Progenitor cell of endocrine pancreas (in vitro differentiated cells): ENCODE data around the gene TET2. TPM values are rescaled to one million over a fixed set of nuclear protein-coding genes. Genes with fewer than 3 reads are reported as not detected.

Experiments used
- DNase-seq: peaks from one replicate; pipeline ENCODE4 v3.0.0; 2021; ENCODE audit warnings: low spot score; ENCODE audit not compliant: unreplicated experiment
- H3K27ac Mint-ChIP-seq: 2 replicates; pipeline ENCODE4 v1.8.0; 2021; ENCODE audit warnings: mild to moderate bottlenecking, moderate library complexity, mixed read lengths
- H3K27me3 Mint-ChIP-seq: 2 replicates; pipeline ENCODE4 v1.8.0; 2021; ENCODE audit warnings: mixed read lengths
- H3K36me3 Mint-ChIP-seq: 2 replicates; pipeline ENCODE4 v1.8.0; 2022; ENCODE audit warnings: mixed read lengths; ENCODE audit not compliant: insufficient read depth
- H3K4me1 Mint-ChIP-seq: 2 replicates; pipeline ENCODE4 v1.8.0; 2021; ENCODE audit warnings: low read depth, mixed read lengths
- H3K4me3 Mint-ChIP-seq: 2 replicates; pipeline ENCODE4 v1.8.0; 2021; ENCODE audit warnings: low read depth, mild to moderate bottlenecking, moderate library complexity, mixed read lengths
- H3K9me3 Mint-ChIP-seq: 2 replicates; pipeline ENCODE4 v1.8.0; 2021; ENCODE audit warnings: low read depth, mixed read lengths
- CTCF ChIP-seq: fragments of 200-600 bp; sonication (generic); IDR thresholded peaks from one replicate; pipeline ENCODE4 v1.5.0; 2021; ENCODE audit warnings: antibody characterized with exemption, mild to moderate bottlenecking; ENCODE audit not compliant: unreplicated experiment
- total RNA-seq: library from RNA; stranded (reverse); gene quantifications from 2 replicates; pipeline ENCODE4 v1.2.1, GENCODE V29; 2021

Gene TET2
- total RNA-seq, 1 donor from 2014 or later = 37.2 TPM

DNA sequence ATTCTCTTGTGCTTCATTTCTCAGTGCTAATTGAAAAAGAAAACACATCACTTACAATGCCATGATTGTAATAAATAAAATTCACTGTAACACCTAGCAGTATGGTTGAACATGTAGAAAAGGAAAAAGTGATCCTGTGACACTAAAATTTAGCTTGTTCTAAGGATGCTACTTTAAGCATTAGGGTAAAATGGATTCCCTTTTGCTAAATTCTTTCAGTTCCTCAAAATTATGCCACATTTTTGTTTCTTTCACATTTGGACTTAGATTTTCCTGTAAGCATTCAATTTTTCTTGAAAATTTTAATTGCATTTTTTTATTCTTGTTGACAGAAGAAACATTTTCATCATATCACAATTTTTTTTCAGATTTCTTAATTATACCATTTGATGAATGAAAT is 19.4 kb downstream of the TET2 start:
- no peaks in the 10 kb centered on the region for H3K27me3 Mint-ChIP-seq
- H3K36me3 Mint-ChIP-seq = peaks cover 15% of the 10 kb centered on the region
- DNase-seq = no peak
- H3K27ac Mint-ChIP-seq = no peak overlapping the region
- no peak overlapping the region for H3K4me3 Mint-ChIP-seq
- TF ChIP-seq CTCF = no peak
- peaks cover 16% of the 10 kb centered on the region for H3K4me1 Mint-ChIP-seq
- peaks cover 10% of the 10 kb centered on the region for H3K9me3 Mint-ChIP-seq

GRCh38 chr4:105170711-105171110 is 24.0 kb downstream of the TET2 start:
- peaks cover 22% of the 10 kb centered on the region for H3K9me3 Mint-ChIP-seq
- no peak for TF ChIP-seq CTCF
- peaks cover 31% of the 10 kb centered on the region for H3K36me3 Mint-ChIP-seq
- H3K4me3 Mint-ChIP-seq = no peak overlapping the region
- DNase-seq = no peak
- H3K4me1 Mint-ChIP-seq = peaks cover 7% of the 10 kb centered on the region
- no peak overlapping the region for H3K27ac Mint-ChIP-seq
- H3K27me3 Mint-ChIP-seq = no peaks in the 10 kb centered on the region

- H3K9me3 Mint-ChIP-seq = peaks cover 29% of the 10 kb centered on the region
- no peaks in the 10 kb centered on the region for H3K27me3 Mint-ChIP-seq
- H3K36me3 Mint-ChIP-seq = peaks cover 38% of the 10 kb centered on the region
- no peak for DNase-seq
- H3K4me3 Mint-ChIP-seq = no peak overlapping the region
- peaks cover 7% of the 10 kb centered on the region for H3K4me1 Mint-ChIP-seq
- no peak overlapping the region for H3K27ac Mint-ChIP-seq
- TF ChIP-seq CTCF = no peak
Measured at GRCh38 chr4:105171912-105172311, 25.2 kb downstream of the TET2 start.

- H3K36me3 Mint-ChIP-seq = peaks cover 33% of the 10 kb centered on the region
Measured at GRCh38 chr4:105174098-105174497, 27.4 kb downstream of the TET2 start.

GRCh38 chr4:105179539-105180401 is 33.1 kb downstream of the TET2 start:
- Mint-ChIP-seq H3K9me3 (peaks cover 18% of the 10 kb centered on the region), H3K4me1 (peaks cover 23% of the 10 kb centered on the region), H3K4me3 (no peak overlapping the region), H3K27me3 (no peaks in the 10 kb centered on the region), H3K36me3 (peaks cover 23% of the 10 kb centered on the region), H3K27ac (no peak overlapping the region)
- TF ChIP-seq CTCF = no peak
- DNase-seq = no peak

More at GRCh38 chr4:105174098-105174497, 27.4 kb downstream of the TET2 start:
- Mint-ChIP-seq H3K4me1 (peaks cover 7% of the 10 kb centered on the region), H3K4me3 (no peak overlapping the region), H3K27ac (no peak overlapping the region), H3K27me3 (no peaks in the 10 kb centered on the region), H3K9me3 (peaks cover 26% of the 10 kb centered on the region)
- no peak for DNase-seq
- no peak for TF ChIP-seq CTCF
